IMR-90 (cell line): ENCODE data around the gene TSC22D3. TPM values are rescaled to one million over a fixed set of nuclear protein-coding genes. Genes with fewer than 3 reads are reported as not detected.

ENCODE experiments used
- ATAC-seq: fragments of 200-7000 bp; cut with Tn5 transposase; 2 replicates; pipeline ENCODE4 v1.9.1; 2020; ENCODE audit warnings: low read depth, mild to moderate bottlenecking, moderate library complexity
- BruUV-seq: library from RNA; stranded (reverse); fragments of 400-500 nt; replicated peaks from 2 replicates; lab custom pipeline; 2021; lab: Mats Ljungman, UMichigan
- CTCF ChIA-PET: fragments of 300-600 bp; formaldehyde crosslinking; extraction: SDS; loops from one replicate; lab custom pipeline; 2021; ENCODE audit warnings: antibody characterized with exemption; lab: Yijun Ruan, JAX
- POLR2A ChIA-PET: fragments of 300-600 bp; sonication (Branson Sonifier 250); formaldehyde crosslinking; loops from one replicate; lab custom pipeline; 2022; ENCODE audit warnings: antibody characterized with exemption; ENCODE audit not compliant: unreplicated experiment; lab: Charles Lee
- DNase-seq: peaks from one replicate; pipeline ENCODE4 v3.0.0; 2013
- H2AFZ ChIP-seq: replicated peaks from 2 replicates; pipeline ENCODE3; 2013; ENCODE audit warnings: low read length, mild to moderate bottlenecking; ENCODE audit not compliant: poor library complexity
- H2AK5ac ChIP-seq: 2 replicates; pipeline ENCODE4 v1.6.1; 2013; ENCODE audit warnings: low read depth, low read length, inconsistent platforms
- H2AK9ac ChIP-seq: replicated peaks from 2 replicates; pipeline ENCODE3; 2013; ENCODE audit warnings: mild to moderate bottlenecking, low read depth, low read length, moderate library complexity; ENCODE audit not compliant: poor library complexity
- H2BK120ac ChIP-seq: 2 replicates; pipeline ENCODE4 v1.6.1; 2013; ENCODE audit warnings: low read depth, low read length, inconsistent platforms
- H2BK15ac ChIP-seq: 3 replicates; pipeline ENCODE4 v1.6.1; 2013; ENCODE audit warnings: low read depth, low read length, inconsistent platforms
- H2BK20ac ChIP-seq: 2 replicates; pipeline ENCODE4 v1.6.1; 2013; ENCODE audit warnings: low read depth, mild to moderate bottlenecking, inconsistent platforms, low read length, moderate library complexity
- H2BK5ac ChIP-seq: 2 replicates; pipeline ENCODE4 v1.6.1; 2013; ENCODE audit warnings: mild to moderate bottlenecking, low read depth, low read length, inconsistent platforms; ENCODE audit not compliant: poor library complexity, severe bottlenecking
- H3K14ac ChIP-seq: replicated peaks from 2 replicates; pipeline ENCODE4 v1.6.1; 2013; ENCODE audit warnings: low read depth, low read length, inconsistent platforms
- H3K18ac ChIP-seq: 2 replicates; pipeline ENCODE4 v1.6.1; 2013; ENCODE audit warnings: low read depth, low read length, control low read depth
- H3K23ac ChIP-seq: 2 replicates; pipeline ENCODE4 v1.6.1; 2013; ENCODE audit warnings: low read depth, low read length, inconsistent platforms
- H3K27ac ChIP-seq: 2 replicates; pipeline ENCODE4 v1.5.1; 2013; ENCODE audit warnings: mild to moderate bottlenecking, control low read depth, low read length; ENCODE audit not compliant: insufficient read depth
- H3K27me3 ChIP-seq: 2 replicates; pipeline ENCODE4 v1.6.1; 2013; ENCODE audit warnings: low read length; ENCODE audit not compliant: control insufficient read depth, insufficient read depth
- H3K36me3 ChIP-seq: 2 replicates; pipeline ENCODE4 v1.6.1; 2013; ENCODE audit warnings: low read length, mixed read lengths; ENCODE audit not compliant: control insufficient read depth, insufficient read depth
- H3K4ac ChIP-seq: 2 replicates; pipeline ENCODE4 v1.6.1; 2013; ENCODE audit warnings: low read depth, low read length, inconsistent platforms
- H3K4me1 ChIP-seq: 2 replicates; pipeline ENCODE4 v1.6.1; 2013; ENCODE audit warnings: low read length, mixed read lengths; ENCODE audit not compliant: control insufficient read depth, insufficient read depth
- H3K4me2 ChIP-seq: 2 replicates; pipeline ENCODE4 v1.6.1; 2013; ENCODE audit warnings: low read depth, mild to moderate bottlenecking, control low read depth, low read length, moderate library complexity
- H3K4me3 ChIP-seq: 2 replicates; pipeline ENCODE4 v1.5.1; 2013; ENCODE audit warnings: low read depth, mild to moderate bottlenecking, control low read depth, low read length, moderate library complexity; ENCODE audit not compliant: insufficient read depth
- H3K56ac ChIP-seq: 2 replicates; pipeline ENCODE4 v1.6.1; 2013; ENCODE audit warnings: low read length, inconsistent platforms; ENCODE audit not compliant: insufficient read depth; ENCODE audit errors: extremely low read depth
- H3K79me1 ChIP-seq, 2 experiments: 2 replicates each; pipeline ENCODE4 v1.6.1; 2013; ENCODE audit warnings: low read length in 2 of 2, inconsistent platforms in 1 of 2, low read depth in 1 of 2
- H3K9ac ChIP-seq: 2 replicates; pipeline ENCODE4 v1.6.1; 2013; ENCODE audit warnings: low read depth, low read length, control low read depth
- H3K9me1 ChIP-seq: 2 replicates; pipeline ENCODE4 v1.6.1; 2013; ENCODE audit warnings: low read length, inconsistent platforms; ENCODE audit not compliant: insufficient read depth
- H3K9me3 ChIP-seq: 2 replicates; pipeline ENCODE4 v1.6.1; 2013; ENCODE audit warnings: low read length; ENCODE audit not compliant: control insufficient read depth, insufficient read depth
- H4K20me1 ChIP-seq: 2 replicates; pipeline ENCODE4 v1.6.1; 2013; ENCODE audit warnings: low read length, inconsistent platforms; ENCODE audit not compliant: insufficient read depth
- H4K5ac ChIP-seq: 2 replicates; pipeline ENCODE4 v1.6.1; 2013; ENCODE audit warnings: mild to moderate bottlenecking, low read depth, low read length, control low read depth
- H4K8ac ChIP-seq, 2 experiments: 2 replicates each; pipeline ENCODE4 v1.6.1; 2013; ENCODE audit warnings: low read depth in 2 of 2, low read length in 2 of 2, control low read depth in 1 of 2, inconsistent platforms in 1 of 2
- H4K91ac ChIP-seq: 2 replicates; pipeline ENCODE4 v1.6.1; 2013; ENCODE audit warnings: low read depth, low read length, inconsistent platforms; ENCODE audit not compliant: insufficient read depth
- BHLHE40 ChIP-seq: fragments of 150-350 bp; IDR thresholded peaks from 2 replicates; pipeline ENCODE4 v1.6.1; 2016; ENCODE audit warnings: mild to moderate bottlenecking, low read depth, low read length
- CHD1 ChIP-seq: IDR thresholded peaks from 2 replicates; pipeline ENCODE4 v1.6.1; 2012; ENCODE audit warnings: low read depth, low read length, improper control_type of control experiment
- CTCF ChIP-seq: conservative IDR thresholded peaks from 2 replicates; pipeline ENCODE4 v1.5.1; 2012; ENCODE audit warnings: mild to moderate bottlenecking, low read depth, low read length, improper control_type of control experiment
- ELK1 ChIP-seq: fragments of 150-350 bp; IDR thresholded peaks from 2 replicates; pipeline ENCODE4 v1.6.1; 2016; ENCODE audit warnings: low read depth, mild to moderate bottlenecking, low read length, moderate library complexity, borderline replicate concordance
- MAZ ChIP-seq: IDR thresholded peaks from 2 replicates; pipeline ENCODE4 v1.6.1; 2012; ENCODE audit warnings: low read depth, mild to moderate bottlenecking, low read length, improper control_type of control experiment, moderate library complexity, borderline replicate concordance
- MXI1 ChIP-seq: IDR thresholded peaks from 2 replicates; pipeline ENCODE4 v1.6.1; 2012; ENCODE audit warnings: low read depth, mild to moderate bottlenecking, low read length, moderate library complexity, borderline replicate concordance
- NFE2L2 ChIP-seq: fragments of 150-350 bp; IDR thresholded peaks from 2 replicates; pipeline ENCODE4 v1.6.1; 2016; ENCODE audit warnings: low read depth, mild to moderate bottlenecking, low read length
- RAD21 ChIP-seq: IDR thresholded peaks from 2 replicates; pipeline ENCODE4 v1.6.1; 2012; ENCODE audit warnings: low read length, improper control_type of control experiment
- RFX5 ChIP-seq: IDR thresholded peaks from 2 replicates; pipeline ENCODE4 v1.8.0; 2012; ENCODE audit warnings: low read depth, mild to moderate bottlenecking, low read length, moderate library complexity
- USF2 ChIP-seq: fragments of 150-350 bp; IDR thresholded peaks from 2 replicates; pipeline ENCODE4 v1.6.1; 2017; ENCODE audit warnings: mild to moderate bottlenecking, antibody characterized with exemption, low read length, low read depth
- WGBS, 2 experiments: methylation state at CpG; one replicate each; pipeline versions ENCODE4 v1.1.5 to v1.1.7; 2013; ENCODE audit warnings: missing lambda C conversion rate in 2 of 2; ENCODE audit not compliant: insufficient read length in 1 of 2; ENCODE audit errors: extremely low coverage in 2 of 2; 5-methylcytosine and 5-hydroxymethylcytosine counted together
- dilution Hi-C: fragments of 300-500 bp; cut with HindIII; formaldehyde crosslinking; loops from one replicate; pipeline ENCODE4 v1.14.3; 2018; ENCODE audit warnings: low sequenced_read_pairs; ENCODE audit not compliant: unreplicated experiment
- in situ Hi-C: fragments of 300-500 bp; cut with MboI; formaldehyde crosslinking; loops from 3 replicates; pipeline ENCODE4 v1.14.3; 2019; ENCODE audit warnings: low sequenced_read_pairs, inconsistent platforms, mixed read lengths
- intact Hi-C: fragments of 100-400 bp; cut with micrococcal nuclease; formaldehyde crosslinking; loops from 2 replicates; pipeline ENCODE4 v1.10.0; 2022
- polyA plus RNA-seq, 3 experiments: library from polyadenylated mRNA; depleted of rRNA; stranded (reverse); fragments of >200 nt; gene quantifications; 2 replicates each; pipeline ENCODE4 v1.2.3, GENCODE V29; 2012; ENCODE audit warnings: low replicate concordance in 1 of 3
- total RNA-seq: library from RNA; depleted of rRNA; stranded (reverse); fragments of >200 nt; gene quantifications from 2 replicates; pipeline ENCODE4 v1.2.3, GENCODE V29; 2012

TSC22D3 gene
- total and polyA plus RNA-seq, 2 of the 4 experiments (the other 2 are of a cell fraction): 9.9 to 14.0 TPM

- peaks cover 6% of the 10 kb centered on the region for H3K27me3 ChIP-seq
- POLR2A ChIA-PET: interaction anchor here (1.0 kb wide), 1 partner anchor 20 kb away, joined by 3 read pairs; no protein-coding TSS in a partner anchor
- H3K4me1 ChIP-seq: peaks cover 10% of the 10 kb centered on the region; the same call in 1 of the 2 replicates
- H2BK15ac ChIP-seq: no peak overlapping the region
- no peak overlapping the region for H3K4me2 ChIP-seq
- peaks cover 13% of the 10 kb centered on the region; the same call in 1 of the 2 replicates for H3K9me1 ChIP-seq
- no peak overlapping the region for H2AK5ac ChIP-seq
- CTCF ChIA-PET: no interaction called here
- peaks cover 0 to 14% of the 10 kb centered on the region in 2 experiments; a peak in 2 of 4 replicates for H3K79me1 ChIP-seq
- H3K56ac ChIP-seq: no peak overlapping the region
- dilution Hi-C loops (no loop called here), intact Hi-C loops (loop anchor here (2.0 kb wide), 1 partner anchor 57 kb away; no protein-coding TSS in a partner anchor), in situ Hi-C loops (no loop called here)
- no peak overlapping the region for H2AK9ac ChIP-seq
- TF ChIP-seq RAD21 (no peak), USF2 (no peak), MXI1 (no peak), RFX5 (no peak), ELK1 (no peak), NFE2L2 (no peak), BHLHE40 (no peak), CTCF (no peak), CHD1 (no peak), MAZ (no peak)
- ATAC-seq: no peak
- DNase-seq: no peak
- no peak overlapping the region for H2BK20ac ChIP-seq
- H4K91ac ChIP-seq: no peak overlapping the region
- no peak overlapping the region; the same call in 1 of the 2 replicates for H3K4ac ChIP-seq
- no peak overlapping the region for H3K23ac ChIP-seq
- H3K9me3 ChIP-seq: no peaks in the 10 kb centered on the region
- H3K18ac ChIP-seq: no peak overlapping the region
- peaks cover 3% of the 10 kb centered on the region; the same call in 1 of the 2 replicates for H3K36me3 ChIP-seq
- no peak overlapping the region for H2AFZ ChIP-seq
- no TSS peak for BruUV-seq
- H3K27ac ChIP-seq: no peak overlapping the region
- no peak overlapping the region; the same call in 1 of the 2 replicates for H2BK120ac ChIP-seq
- H3K4me3 ChIP-seq: no peak overlapping the region
- H4K8ac ChIP-seq: no peak overlapping the region
- H3K14ac ChIP-seq: no peak overlapping the region
- no peak overlapping the region for H4K5ac ChIP-seq
- WGBS, 2 experiments: 31% methylated on average over 2 of the region's 5 CpGs; no CpG with 5 or more reads in 1 of the 2 experiments
- H4K20me1 ChIP-seq: no peaks in the 10 kb centered on the region; the same call in 1 of the 2 replicates
- H3K9ac ChIP-seq: no peak overlapping the region
- no peak overlapping the region for H2BK5ac ChIP-seq
Observed at GRCh38 chrX:107711521-107712181, 63.9 kb downstream of the TSC22D3 start.
